ENCODE data around the gene SHC1. TPM values are rescaled to one million over a fixed set of nuclear protein-coding genes. Genes with fewer than 3 reads are reported as not detected.
"Not testable (repeated sequence)": the region's sequence is repeated elsewhere in the genome, so short reads cannot be mapped to it uniquely, and the experiment has no call there.

SHC1 gene
- total RNA-seq, 1 donor from 2014 or later, result 52.7 TPM

DNA sequence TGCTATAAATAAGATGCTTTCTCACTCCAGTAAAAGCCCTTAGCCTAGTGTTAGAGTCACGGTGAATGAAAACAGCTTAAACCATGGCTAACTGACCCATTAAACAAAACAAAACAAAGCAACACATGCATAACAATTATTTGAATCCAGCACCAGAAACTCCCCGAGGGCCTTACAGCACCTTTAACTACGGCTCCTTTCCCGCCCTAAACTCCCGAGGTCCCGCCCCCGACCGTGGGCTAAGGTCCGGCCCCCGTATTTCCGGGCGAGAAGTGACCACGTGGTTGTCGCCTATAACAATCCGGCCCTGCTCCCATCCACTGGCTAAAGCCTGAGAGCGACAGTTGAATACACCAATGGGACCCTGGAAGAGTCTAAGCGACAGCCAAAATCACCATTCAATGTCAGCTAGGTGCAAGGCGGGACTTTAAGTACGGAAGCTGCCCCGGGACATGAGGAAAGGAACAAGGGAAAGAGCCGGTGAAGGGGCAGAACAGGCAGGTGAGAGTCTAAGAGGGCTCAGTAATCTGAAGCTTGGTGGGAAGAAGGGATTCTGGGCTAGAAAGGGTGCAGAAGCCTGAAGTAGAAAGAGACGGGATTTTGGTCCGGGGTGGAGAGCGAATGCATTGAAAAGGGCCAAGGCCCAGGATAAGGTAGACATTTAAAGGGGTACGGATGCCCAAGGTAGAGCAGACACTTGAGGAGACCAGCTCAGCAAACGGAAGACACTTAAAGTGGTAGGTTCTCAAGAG lies 12.5 kb upstream of the SHC1 start, which contains the start of gene FLAD1:
Gene FLAD1, plus strand, starts transcription at position 448 of the 752 bp plus-strand sequence. CDS start 351 bp downstream, outside the sequence.
- intact Hi-C loops (cut with DNase I), result no loop called here
- ATAC-seq (ENCODE audit: poor library complexity) (peak; percentile 100), DNase-seq (peak; percentile 96)

DNA sequence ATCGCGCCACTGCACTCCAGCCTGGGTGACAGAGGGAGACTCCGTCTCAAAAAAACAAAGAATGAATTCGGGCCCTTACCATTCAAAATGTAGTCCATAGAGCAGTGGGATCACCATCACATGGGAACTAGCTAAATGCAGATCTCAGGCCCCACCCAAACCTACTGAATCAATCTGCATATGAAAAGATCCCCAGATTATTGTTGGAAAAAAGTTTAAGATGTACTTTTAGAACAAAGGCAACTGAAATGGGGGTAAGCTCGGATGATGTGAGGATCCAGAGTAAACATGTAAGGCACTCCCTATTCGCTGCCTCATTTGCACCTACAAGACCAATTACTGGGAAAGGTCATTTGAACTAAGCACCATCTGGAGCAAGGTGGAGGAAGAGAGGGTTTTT lies 11.8 kb upstream of the SHC1 start:
- intact Hi-C loops (cut with DNase I), result no loop called here
- DNase-seq (no peak), ATAC-seq (ENCODE audit: poor library complexity) (no peak)

DNA sequence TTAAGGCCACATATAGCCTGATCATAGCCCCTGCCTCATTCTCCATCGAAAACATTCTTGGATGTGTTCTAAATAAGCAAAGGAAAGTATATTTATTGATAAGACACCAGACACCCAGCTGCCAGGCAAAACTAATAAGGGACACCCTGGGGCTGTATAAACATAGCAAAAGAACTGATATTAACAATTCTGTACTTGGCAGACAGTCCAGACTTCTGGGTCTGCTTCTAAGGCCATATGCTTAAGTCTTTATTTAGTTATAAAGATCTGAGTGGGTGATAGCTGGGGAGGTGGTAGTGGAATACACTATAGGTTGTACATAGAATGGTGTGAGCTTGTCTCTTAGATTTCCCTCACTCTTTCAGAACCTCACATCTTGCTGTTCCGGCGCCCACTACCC lies 7.8 kb upstream of the SHC1 start:
- no peak for DNase-seq
- no peak for ATAC-seq (ENCODE audit: poor library complexity)
- intact Hi-C loops (cut with DNase I), result no loop called here

DNA sequence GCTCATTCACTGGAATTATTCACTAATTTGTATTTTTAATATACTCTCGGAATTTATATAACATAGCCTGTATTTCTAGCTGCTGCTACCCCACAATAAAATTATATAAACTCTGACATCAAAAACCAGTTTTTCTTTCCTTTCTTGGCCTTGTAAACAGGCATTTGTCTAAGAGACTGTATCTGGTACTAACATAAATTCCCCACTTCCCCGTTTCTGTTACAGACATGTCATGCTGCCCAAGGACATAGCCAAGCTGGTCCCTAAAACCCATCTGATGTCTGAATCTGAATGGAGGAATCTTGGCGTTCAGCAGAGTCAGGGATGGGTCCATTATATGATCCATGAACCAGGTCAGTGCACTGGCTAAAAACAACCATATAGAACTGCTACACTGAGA lies 7.2 kb upstream of the SHC1 start:
- intact Hi-C loops (cut with DNase I); ATAC-seq (ENCODE audit: poor library complexity); DNase-seq: not testable (repeated sequence)

DNA sequence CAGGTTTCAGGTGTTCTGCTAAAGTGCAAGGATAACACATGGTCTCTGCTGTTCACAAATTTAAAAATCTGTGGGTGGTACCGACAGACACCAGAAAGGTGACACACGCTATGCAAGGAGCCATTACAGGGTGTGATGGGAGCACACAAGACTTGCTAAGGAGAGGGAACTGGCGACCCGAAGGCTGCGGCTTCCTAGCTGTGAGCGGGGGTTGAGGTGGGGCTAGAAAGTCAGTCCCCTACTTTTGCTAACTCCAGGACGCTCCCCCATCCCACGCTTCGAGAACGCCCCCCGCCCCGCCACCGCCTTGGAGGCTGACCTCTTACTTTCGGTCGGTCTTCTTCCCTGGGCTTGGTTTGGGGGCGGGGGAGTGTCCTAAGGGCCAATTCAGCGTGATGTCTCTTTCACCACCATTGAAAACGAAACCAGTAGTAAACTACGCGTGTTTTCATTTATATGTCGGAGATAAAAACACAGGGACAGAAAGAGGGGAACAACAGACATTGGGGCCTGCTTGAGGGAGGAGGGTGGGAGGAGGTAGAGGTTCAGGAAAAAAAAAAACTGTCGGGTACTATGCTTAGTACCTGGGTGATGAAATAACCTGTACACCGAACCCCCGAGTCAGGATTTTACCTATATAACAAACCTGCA lies 5.0 kb upstream of the SHC1 start:
- ATAC-seq (ENCODE audit: poor library complexity), result no peak
- DNase-seq, result peak; percentile 70
- intact Hi-C loops (cut with DNase I), result no loop called here

DNA sequence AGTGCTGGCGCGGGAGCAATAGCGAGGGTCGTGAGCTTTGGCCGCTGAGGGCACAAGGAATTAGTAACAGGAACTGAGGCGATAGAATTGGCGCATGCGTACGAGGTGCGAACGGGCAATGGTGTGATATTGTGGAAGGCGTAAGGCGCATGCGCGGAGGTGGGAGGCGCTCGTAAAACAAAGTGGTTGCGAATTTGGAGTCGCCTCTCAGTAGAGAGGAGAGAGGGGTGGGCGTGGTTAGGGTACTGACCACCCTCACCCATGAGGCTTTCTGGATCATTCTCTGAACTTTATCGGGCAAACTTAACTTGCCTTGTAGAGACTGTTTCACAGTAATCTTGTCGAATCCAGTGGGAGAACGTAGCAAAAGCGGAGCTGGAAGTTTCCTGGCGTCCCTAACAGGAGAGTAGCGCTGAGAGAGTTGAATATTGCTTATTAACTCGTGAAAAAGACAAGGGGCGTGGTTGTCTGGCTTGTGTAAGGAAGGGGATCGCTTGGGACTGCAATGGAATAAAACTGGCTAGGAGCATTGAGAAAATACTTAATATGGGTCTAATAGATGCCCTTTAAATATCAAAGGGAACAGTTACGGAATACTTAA lies 4.4 kb upstream of the SHC1 start:
- ATAC-seq (ENCODE audit: poor library complexity) (peak; percentile 73), DNase-seq (peak; percentile 95)
- intact Hi-C loops (cut with DNase I), result loop anchor here (5.0 kb wide), 1 partner anchor 42 kb away; no protein-coding TSS in a partner anchor

DNA sequence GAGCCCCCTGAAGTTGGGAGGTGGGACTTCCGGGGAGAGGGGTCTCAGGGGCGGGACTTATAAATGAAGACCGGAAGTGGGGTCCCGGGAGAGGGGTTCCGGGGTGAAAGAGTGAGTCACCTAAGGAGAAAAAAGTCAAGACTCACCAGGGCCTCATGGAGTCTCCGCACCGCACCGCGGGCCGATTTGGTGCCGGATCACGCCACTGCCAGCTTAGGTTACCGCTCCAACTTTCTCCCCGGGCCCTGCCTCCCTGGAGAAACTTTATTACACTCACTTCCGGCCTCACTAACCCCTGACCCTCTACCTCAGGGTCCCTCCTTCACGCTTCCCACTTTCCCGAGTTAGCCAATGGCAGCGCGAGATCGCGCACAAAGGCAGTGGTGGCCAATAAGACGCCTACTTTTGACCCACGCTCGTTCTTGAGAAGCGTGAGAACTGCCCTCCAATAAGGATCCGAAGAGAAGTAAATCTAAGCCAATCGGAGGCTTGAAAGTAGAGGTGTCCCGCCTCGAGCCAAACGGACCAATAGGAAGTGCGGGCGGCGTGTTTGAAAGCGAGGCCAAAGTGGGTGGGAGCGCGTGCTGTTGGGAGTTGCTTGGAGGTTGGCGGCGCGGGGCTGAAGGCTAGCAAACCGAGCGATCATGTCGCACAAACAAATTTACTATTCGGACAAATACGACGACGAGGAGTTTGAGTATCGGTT lies 3.7 kb upstream of the SHC1 start, which contains the start of gene CKS1B:
Gene CKS1B, plus strand, starts transcription at position 580 of the 706 bp plus-strand sequence. Its CDS starts 65 bp downstream, at position 645.
- peak; percentile 85 for ATAC-seq (ENCODE audit: poor library complexity)
- intact Hi-C loops (cut with DNase I), result loop anchor here (5.0 kb wide), 1 partner anchor 43 kb away; no protein-coding TSS in a partner anchor
- DNase-seq, result peak; percentile 97

DNA sequence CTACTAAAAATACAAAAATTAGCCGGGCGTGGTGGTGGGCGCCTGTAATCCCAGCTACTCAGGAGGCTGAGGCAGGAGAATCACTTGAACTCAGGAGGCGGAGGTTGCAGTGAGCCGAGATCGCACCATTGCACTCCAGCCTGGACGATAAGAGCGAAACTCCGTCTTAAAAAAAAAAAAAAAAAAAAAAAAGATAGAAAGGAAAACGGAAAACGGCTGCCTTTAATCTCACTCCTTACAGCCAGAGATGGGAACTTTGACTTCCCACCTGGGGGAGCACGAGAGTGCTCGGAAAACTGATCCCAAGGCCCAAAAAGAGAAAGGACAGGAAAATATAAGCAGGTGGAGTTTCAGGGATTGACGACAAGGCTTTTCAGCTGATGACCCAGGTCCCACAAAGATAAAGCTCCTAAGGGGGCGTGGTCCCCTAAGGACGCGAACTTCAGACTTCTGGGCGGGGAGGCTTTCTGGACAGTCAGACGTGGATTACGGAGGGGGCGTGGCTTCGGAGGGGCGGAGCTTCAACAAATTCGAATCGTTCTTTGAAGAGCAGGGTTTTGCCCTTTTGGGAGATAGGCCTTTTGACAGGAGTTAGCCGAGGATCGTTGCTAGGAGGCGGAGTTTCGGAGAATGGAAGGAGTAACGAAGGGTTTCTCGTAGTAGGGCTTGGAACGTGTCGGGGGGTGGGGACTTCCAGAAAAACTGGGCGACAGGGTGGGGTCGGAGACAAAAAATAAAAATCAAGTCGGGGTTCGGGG lies 3.0 kb upstream of the SHC1 start:
- intact Hi-C loops (cut with DNase I), result loop anchor here (5.0 kb wide), 1 partner anchor 44 kb away; no protein-coding TSS in a partner anchor
- ATAC-seq (ENCODE audit: poor library complexity), result peak; percentile 62
- peak; percentile 97 for DNase-seq

DNA sequence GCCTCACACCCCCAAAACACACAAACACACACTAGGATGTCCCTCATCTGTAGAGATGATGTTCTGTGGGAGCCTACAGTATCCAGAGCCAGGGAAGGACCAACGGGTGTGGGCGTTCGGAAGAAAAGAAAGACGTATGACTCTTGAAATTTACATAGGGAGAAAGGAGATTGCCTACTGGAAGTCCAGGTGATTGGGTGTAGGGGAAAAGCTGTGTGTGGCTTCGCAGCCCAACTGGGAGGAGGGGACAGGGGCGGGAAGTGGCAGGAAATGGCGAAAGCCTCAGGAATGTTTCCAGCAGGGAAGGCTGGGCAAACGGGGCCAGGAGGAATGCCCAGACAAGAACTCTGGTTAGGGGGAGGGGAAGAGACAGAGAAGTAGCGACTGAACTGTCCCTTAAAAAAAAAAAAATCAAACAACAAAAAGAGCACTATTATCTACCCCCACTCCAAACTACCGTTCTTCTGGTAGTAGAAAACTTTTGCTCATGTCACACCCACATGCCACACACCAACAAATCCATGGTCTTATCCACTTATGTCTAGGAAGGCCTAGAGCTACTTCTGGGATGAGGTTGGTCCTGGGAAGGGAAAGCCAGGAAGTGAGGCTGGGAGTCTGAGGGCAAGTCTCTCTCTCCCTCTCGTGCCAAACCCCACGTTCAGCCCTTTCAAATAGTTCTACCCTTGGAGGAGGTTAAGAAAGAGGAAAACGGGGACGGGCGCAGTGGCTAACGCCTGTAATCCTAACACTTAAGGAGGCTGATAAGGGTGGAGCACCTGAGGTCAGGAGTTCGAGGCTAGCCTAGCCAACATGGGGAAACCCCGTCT lies 2.2 kb upstream of the SHC1 start:
- peak; percentile 68 for DNase-seq
- intact Hi-C loops (cut with DNase I), result loop anchor here (5.0 kb wide), 1 partner anchor 45 kb away; no protein-coding TSS in a partner anchor
- ATAC-seq (ENCODE audit: poor library complexity), result no peak

DNA sequence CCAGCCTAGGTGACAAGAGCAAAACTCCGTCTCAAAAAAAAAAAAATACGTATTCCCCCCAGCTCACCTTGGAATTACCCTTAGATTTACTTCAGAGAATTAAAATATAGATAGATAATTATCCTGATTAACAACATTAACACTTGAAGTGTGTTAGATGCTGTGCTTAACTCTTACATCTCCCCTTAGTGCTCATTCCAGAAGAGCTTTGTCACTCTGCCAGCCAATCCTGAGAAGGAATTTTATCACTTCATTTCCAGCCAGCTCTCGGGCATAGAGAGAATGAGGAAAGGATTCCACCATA lies 1.6 kb upstream of the SHC1 start:
- DNase-seq, result no peak
- ATAC-seq (ENCODE audit: poor library complexity), result no peak
- intact Hi-C loops (cut with DNase I), result loop anchor here (5.0 kb wide), 1 partner anchor 45 kb away; no protein-coding TSS in a partner anchor

DNA sequence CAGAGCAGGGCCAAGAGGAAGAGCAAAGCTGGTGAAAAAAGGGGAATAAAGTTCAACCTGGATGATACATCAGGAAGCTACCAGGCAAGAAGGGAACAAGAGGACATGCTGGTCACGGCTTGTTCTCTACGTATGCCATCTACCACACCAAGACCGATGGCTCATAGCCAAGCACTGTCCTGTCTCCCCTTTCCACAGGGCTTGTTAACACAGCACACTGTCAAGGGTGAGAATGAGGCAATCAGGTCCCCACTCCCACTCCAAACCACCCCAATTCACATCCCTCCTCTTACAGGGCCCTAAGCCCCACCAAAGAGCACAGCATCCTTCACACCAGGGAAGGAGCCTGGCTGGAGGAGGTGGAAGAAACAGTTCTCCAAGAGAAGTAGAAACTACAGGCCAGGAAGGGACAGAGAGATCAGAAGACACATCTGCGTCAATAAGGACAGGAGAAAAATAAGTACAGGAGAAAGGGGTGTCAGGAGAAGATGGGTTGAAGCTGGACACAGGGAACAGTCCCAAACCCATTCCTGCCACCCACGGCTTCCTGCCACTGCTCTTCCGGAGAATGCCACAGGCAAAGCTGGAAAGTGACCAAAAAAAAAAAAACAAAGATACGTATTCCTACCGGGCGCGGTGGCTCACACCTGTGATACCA lies 923 bp upstream of the SHC1 start:
- intact Hi-C loops (cut with DNase I), result loop anchor here (5.0 kb wide), 1 partner anchor 46 kb away; no protein-coding TSS in a partner anchor
- ATAC-seq (ENCODE audit: poor library complexity) (no peak), DNase-seq (no peak)

DNA sequence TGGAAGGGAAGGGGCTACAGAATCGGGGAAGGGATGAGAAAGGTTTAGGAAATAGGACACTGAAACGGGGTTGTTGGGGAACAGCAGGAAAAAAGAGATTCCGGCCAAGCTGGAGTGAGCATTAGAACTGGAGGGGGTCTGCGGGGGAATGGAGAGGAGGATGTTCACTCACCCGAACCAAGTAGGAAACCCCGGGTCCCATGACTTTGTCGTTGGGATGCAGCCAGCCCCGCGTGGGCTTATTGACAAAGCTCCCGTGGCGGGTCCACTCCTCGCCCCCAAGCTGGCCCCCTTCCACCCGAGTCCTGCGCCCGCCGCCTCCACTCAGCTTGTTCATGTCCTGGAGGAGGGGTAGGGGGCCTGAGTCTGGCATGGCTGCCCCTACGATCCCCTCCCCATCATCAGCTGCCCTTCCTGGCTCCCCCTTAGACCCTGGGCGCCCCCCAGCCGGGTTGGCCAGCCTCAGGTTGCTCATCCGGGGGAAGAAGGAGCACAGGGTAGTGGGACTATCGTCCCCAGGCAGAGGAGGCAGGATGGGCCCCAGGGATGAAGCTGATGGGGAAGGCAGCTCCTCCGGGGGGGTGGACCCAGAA lies 591 bp downstream of the SHC1 start:
- no peak for DNase-seq
- no peak for ATAC-seq (ENCODE audit: poor library complexity)
- intact Hi-C loops (cut with DNase I), result loop anchor here (5.0 kb wide), 1 partner anchor 47 kb away; no protein-coding TSS in a partner anchor

DNA sequence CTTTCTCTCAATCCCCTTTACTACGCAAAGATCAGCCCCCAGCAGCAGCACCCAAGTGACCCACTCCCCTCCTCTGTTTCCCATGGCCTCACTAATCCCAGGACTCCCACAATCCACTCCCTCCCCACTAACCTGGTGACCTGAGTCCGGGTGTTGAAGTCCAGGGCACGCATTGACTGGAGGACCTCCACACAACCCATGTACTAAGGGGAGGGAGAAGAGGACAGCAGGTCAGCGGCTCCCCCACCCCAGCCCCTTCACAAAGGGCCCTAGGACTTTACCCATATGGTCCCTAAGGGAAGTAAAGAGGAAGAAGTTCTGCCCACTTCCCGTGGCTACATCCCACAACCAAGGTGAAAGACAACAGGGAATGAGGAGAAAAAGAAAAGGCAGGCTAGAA lies 1.3 kb downstream of the SHC1 start:
- ATAC-seq (ENCODE audit: poor library complexity) (no peak), DNase-seq (no peak)
- intact Hi-C loops (cut with DNase I), result no loop called here

DNA sequence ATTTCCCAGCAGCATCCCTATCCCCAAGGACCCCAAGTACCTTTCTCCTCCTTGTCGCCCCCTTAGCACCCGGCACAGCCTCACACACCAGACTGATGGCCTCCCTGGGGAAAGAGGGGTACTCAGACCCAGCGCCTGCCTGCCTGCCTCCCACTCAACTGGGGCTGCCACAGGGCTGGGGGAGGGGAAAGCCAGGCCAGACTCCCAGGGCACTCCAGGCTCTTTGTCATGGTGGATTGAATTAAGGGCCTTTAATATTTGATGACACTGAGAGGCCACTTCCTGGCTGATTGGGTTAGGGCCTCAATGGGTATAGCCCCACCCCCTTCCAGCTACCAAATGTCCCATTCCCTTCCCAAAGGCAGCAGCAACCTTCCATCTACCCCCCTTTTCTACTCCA lies 1.8 kb downstream of the SHC1 start:
- ATAC-seq (ENCODE audit: poor library complexity) (no peak), DNase-seq (no peak)
- intact Hi-C loops (cut with DNase I), result no loop called here

DNA sequence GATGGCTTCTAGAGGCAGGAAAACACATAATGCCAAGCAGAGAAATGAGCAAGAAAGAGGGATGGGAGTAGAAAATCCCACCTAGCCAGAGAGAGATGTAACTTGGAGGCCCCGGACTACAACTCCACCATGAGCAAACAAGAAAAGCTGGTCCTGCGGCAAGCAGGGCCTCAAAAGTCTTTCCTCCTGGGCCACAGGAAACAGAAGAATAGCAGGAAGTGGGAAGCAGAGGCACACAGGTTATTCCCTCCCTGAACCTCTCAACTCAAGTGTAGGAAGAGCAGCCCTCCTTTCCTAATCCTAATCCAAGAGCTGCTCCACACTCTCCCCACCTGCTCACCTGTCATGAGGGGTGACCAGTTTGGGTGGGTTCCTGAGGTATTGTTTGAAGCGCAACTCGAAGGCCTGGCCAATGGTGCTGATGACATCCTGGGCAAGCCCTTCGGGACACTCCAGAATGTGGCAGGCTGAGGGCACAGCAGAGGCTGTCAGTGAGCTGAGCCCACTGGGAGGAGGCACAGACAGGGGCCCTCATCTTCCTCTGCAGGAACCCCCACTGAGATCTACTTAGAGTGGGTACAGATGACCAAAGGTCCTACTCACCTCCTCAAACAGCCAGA lies 3.1 kb downstream of the SHC1 start:
- intact Hi-C loops (cut with DNase I), result no loop called here
- ATAC-seq (ENCODE audit: poor library complexity) (no peak), DNase-seq (no peak)

DNA sequence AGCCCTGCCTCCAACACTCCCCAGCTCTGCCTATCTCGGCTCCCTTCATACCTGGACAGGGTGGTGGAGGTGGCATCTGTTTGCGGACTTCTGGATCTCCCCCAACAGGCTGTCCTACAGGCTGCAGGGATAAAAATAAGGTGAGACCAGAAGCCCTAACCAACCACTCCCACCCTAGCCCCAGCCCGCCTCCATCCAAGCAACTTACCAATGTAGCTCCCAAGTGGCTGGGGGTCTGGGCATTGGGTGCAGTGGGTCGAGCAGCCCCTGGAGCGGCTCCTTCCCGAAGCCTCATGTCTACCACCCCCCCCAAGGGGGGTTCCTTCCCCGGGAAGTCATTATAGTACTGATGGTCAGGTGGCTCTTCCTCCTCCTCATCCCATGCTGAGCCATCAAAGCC lies 4.4 kb downstream of the SHC1 start:
- ATAC-seq (ENCODE audit: poor library complexity), result no peak
- DNase-seq, result no peak
- intact Hi-C loops (cut with DNase I), result no loop called here

Data from Right ventricle myocardium superior (tissue), 1 donor.